GM12892 (cell line): ENCODE data around the gene WASF1.

Experiments
- POLR2A ChIP-seq: IDR thresholded peaks from 2 replicates; pipeline ENCODE4 v1.6.1; 2011; ENCODE audit warnings: low read depth, low read length, control low read depth
- TAF1 ChIP-seq: IDR thresholded peaks from 2 replicates; pipeline ENCODE4 v1.6.1; 2011; ENCODE audit warnings: low read depth, mild to moderate bottlenecking, control low read depth, low read length, borderline replicate concordance

- TF ChIP-seq POLR2A = no peak
- no peak for TF ChIP-seq TAF1
Observed at GRCh38 chr6:110089323-110089722, 90.1 kb downstream of the WASF1 start.
